Naive thymus-derived CD4-positive, alpha-beta T cell (primary cell): ENCODE data around the gene ZNF622. TPM values are rescaled to one million over a fixed set of nuclear protein-coding genes. Genes with fewer than 3 reads are reported as not detected.

Experiments
- ATAC-seq: fragments of 150-1000 bp; cut with Tn5 transposase; 2 replicates; pipeline ENCODE4 v1.10.0; 2021; ENCODE audit warnings: mild to moderate bottlenecking, moderate library complexity
- CTCF ChIA-PET: fragments of 350-600 bp; sonication (Branson Sonifier 250); formaldehyde crosslinking; loops from one replicate; lab custom pipeline; 2021; ENCODE audit warnings: antibody characterized with exemption; lab: Charles Lee
- POLR2A ChIA-PET: fragments of 350-600 bp; sonication (Branson Sonifier 250); formaldehyde crosslinking; loops from one replicate; lab custom pipeline; 2021; ENCODE audit warnings: antibody characterized with exemption, inconsistent platforms; lab: Charles Lee
- DNase-seq, 9 donors: peaks; one replicate each; pipeline versions ENCODE4 v3.0.0 to v3.0.0-alpha.2; 2020 to 2022; ENCODE audit warnings: mixed read lengths in 1 of 9
- H3K27ac ChIP-seq: one replicate; pipeline ENCODE4 v1.7.0; 2013; ENCODE audit warnings: mild to moderate bottlenecking, low read depth, low read length, moderate library complexity
- H3K27me3 ChIP-seq, 2 donors: one replicate each; pipeline ENCODE4 v1.7.0; 2013; ENCODE audit warnings: low read length in 2 of 2, mild to moderate bottlenecking in 2 of 2, moderate library complexity in 2 of 2; ENCODE audit not compliant: control insufficient read depth in 2 of 2, insufficient read depth in 2 of 2
- H3K36me3 ChIP-seq, 3 experiments: 1 replicate in 2 of 3; 2 replicates in 1 of 3; pipeline ENCODE4 v1.7.0; 2013; ENCODE audit warnings: low read length in 3 of 3, mild to moderate bottlenecking in 3 of 3, moderate library complexity in 1 of 3; ENCODE audit not compliant: insufficient read depth in 3 of 3, control insufficient read depth in 2 of 3
- H3K4me1 ChIP-seq, 2 donors: one replicate each; pipeline ENCODE4 v1.7.0; 2013; ENCODE audit warnings: low read length in 2 of 2, mild to moderate bottlenecking in 2 of 2, moderate library complexity in 1 of 2; ENCODE audit not compliant: control insufficient read depth in 2 of 2, insufficient read depth in 2 of 2
- H3K4me3 ChIP-seq: 2 replicates; pipeline ENCODE4 v1.7.0; 2013; ENCODE audit warnings: mild to moderate bottlenecking, low read length
- H3K9me3 ChIP-seq, 3 experiments: 1 replicate in 2 of 3; 2 replicates in 1 of 3; pipeline ENCODE4 v1.7.0; 2013; ENCODE audit warnings: low read length in 3 of 3; ENCODE audit not compliant: control insufficient read depth in 2 of 3
- H3K27ac Mint-ChIP-seq, 9 donors: one replicate each; pipeline ENCODE4 v1.8.0; 2020 to 2022; ENCODE audit warnings: mixed read lengths in 9 of 9, mild to moderate bottlenecking in 8 of 9, moderate library complexity in 5 of 9, inconsistent platforms in 2 of 9
- H3K27me3 Mint-ChIP-seq, 5 donors: one replicate each; pipeline ENCODE4 v1.8.0; 2021 to 2022; ENCODE audit warnings: mixed read lengths in 5 of 5, mild to moderate bottlenecking in 1 of 5
- H3K36me3 Mint-ChIP-seq, 5 donors: one replicate each; pipeline ENCODE4 v1.8.0; 2020 to 2022; ENCODE audit warnings: mixed read lengths in 5 of 5, mild to moderate bottlenecking in 3 of 5, inconsistent platforms in 1 of 5
- H3K4me1 Mint-ChIP-seq, 7 donors: one replicate each; pipeline ENCODE4 v1.8.0; 2020 to 2022; ENCODE audit warnings: mixed read lengths in 7 of 7, mild to moderate bottlenecking in 3 of 7, inconsistent platforms in 1 of 7
- H3K4me3 Mint-ChIP-seq, 10 donors: one replicate each; pipeline ENCODE4 v1.8.0; 2020 to 2022; ENCODE audit warnings: mild to moderate bottlenecking in 10 of 10, mixed read lengths in 10 of 10, moderate library complexity in 6 of 10, inconsistent platforms in 2 of 10
- H3K9me3 Mint-ChIP-seq, 11 donors: one replicate each; pipeline ENCODE4 v1.8.0; 2020 to 2022; ENCODE audit warnings: mixed read lengths in 11 of 11, mild to moderate bottlenecking in 4 of 11, inconsistent platforms in 1 of 11, moderate library complexity in 1 of 11
- intact Hi-C, 2 donors: fragments of 100-400 bp; cut with micrococcal nuclease; formaldehyde crosslinking; loops; one replicate each; pipeline ENCODE4 v1.15.1; 2023
- polyA plus RNA-seq, 2 donors: library from polyadenylated mRNA; unstranded; fragments of 300-500 nt; fragmentation: Illumina TruSeq; gene quantifications; one replicate each; pipeline ENCODE4 v1.2.3, GENCODE V29; 2021
- total RNA-seq, 6 experiments: library from RNA in 5 of 6; stranded (reverse) in 5 of 6; gene quantifications; 1 replicate in 5 of 6; 2 replicates in 1 of 6; pipeline ENCODE4 v1.2.3 and lab custom pipeline; 2021 to 2026

Gene ZNF622
- total and polyA plus RNA-seq, 7 experiments from 2014 or later, result 31.8 to 78.7 (median 36.6) TPM

- no peaks in the 10 kb centered on the region for H3K27me3 Mint-ChIP-seq
- POLR2A ChIA-PET, result no interaction called here
- Histone ChIP-seq H3K27me3 (no peaks in the 10 kb centered on the region), H3K4me3 (no peak overlapping the region), H3K27ac (no peak overlapping the region), H3K36me3 (no peaks in the 10 kb centered on the region), H3K9me3 (no peaks in the 10 kb centered on the region), H3K4me1 (no peaks in the 10 kb centered on the region)
- H3K27ac Mint-ChIP-seq, result peak overlapping the region in 4 of 9 donors; percentile 10 to 51 (median 30)
- CTCF ChIA-PET, result interaction anchor here (1.2 kb wide), 1 partner anchor 183 kb away, joined by 5 read pairs; no protein-coding TSS in a partner anchor
- peaks cover 0 to 29% (median 23%) of the 10 kb centered on the region in 5 donors for H3K36me3 Mint-ChIP-seq
- intact Hi-C loops, result no loop called here
- H3K4me1 Mint-ChIP-seq, result peaks cover 10 to 65% (median 40%) of the 10 kb centered on the region in 7 donors
- no peaks in the 10 kb centered on the region for H3K9me3 Mint-ChIP-seq
- DNase-seq, result no peak
- H3K4me3 Mint-ChIP-seq, result no peak overlapping the region
- ATAC-seq, result no peak
Measured at GRCh38 chr5:16484081-16484480, 18.5 kb upstream of the ZNF622 start.

- Histone ChIP-seq H3K4me3 (no peak overlapping the region), H3K4me1 (no peaks in the 10 kb centered on the region), H3K36me3 (no peaks in the 10 kb centered on the region), H3K9me3 (no peaks in the 10 kb centered on the region), H3K27me3 (no peaks in the 10 kb centered on the region), H3K27ac (no peak overlapping the region)
- Mint-ChIP-seq H3K36me3 (peaks cover 0 to 32% (median 29%) of the 10 kb centered on the region in 5 donors), H3K4me3 (no peak overlapping the region), H3K4me1 (peaks cover 10 to 64% (median 41%) of the 10 kb centered on the region in 7 donors), H3K9me3 (no peaks in the 10 kb centered on the region), H3K27ac (peak overlapping the region in 5 of 9 donors; percentile 15 to 56 (median 43)), H3K27me3 (no peaks in the 10 kb centered on the region)
- POLR2A ChIA-PET, result no interaction called here
- intact Hi-C loops, result no loop called here
- ATAC-seq (no peak), DNase-seq (no peak)
- CTCF ChIA-PET, result no interaction called here
Measured at GRCh38 chr5:16483361-16483760, 17.8 kb upstream of the ZNF622 start.

GRCh38 chr5:16482891-16483290 lies 17.3 kb upstream of the ZNF622 start:
- Mint-ChIP-seq H3K36me3 (peaks cover 0 to 33% (median 30%) of the 10 kb centered on the region in 5 donors), H3K4me1 (peaks cover 8 to 59% (median 37%) of the 10 kb centered on the region in 7 donors), H3K9me3 (no peaks in the 10 kb centered on the region), H3K27me3 (no peaks in the 10 kb centered on the region), H3K27ac (no peak overlapping the region), H3K4me3 (no peak overlapping the region)
- ATAC-seq (no peak), DNase-seq (no peak)
- CTCF ChIA-PET, result interaction anchor here (0.6 kb wide), 1 partner anchor 14 kb away, joined by 5 read pairs; no protein-coding TSS in a partner anchor
- no peaks in the 10 kb centered on the region for H3K9me3 ChIP-seq
- H3K4me3 ChIP-seq, result no peak overlapping the region
- POLR2A ChIA-PET, result no interaction called here
- intact Hi-C loops, result no loop called here
- no peaks in the 10 kb centered on the region for H3K4me1 ChIP-seq
- H3K27me3 ChIP-seq, result no peaks in the 10 kb centered on the region
- H3K36me3 ChIP-seq, result no peaks in the 10 kb centered on the region
- H3K27ac ChIP-seq, result no peak overlapping the region

GRCh38 chr5:16480821-16481538 lies 15.4 kb upstream of the ZNF622 start:
- peaks cover 3 to 46% (median 38%) of the 10 kb centered on the region in 5 donors for H3K36me3 Mint-ChIP-seq

GRCh38 chr5:16480144-16480543 lies 14.5 kb upstream of the ZNF622 start:
- Histone ChIP-seq H3K27ac (no peak overlapping the region), H3K9me3 (no peaks in the 10 kb centered on the region), H3K4me3 (no peak overlapping the region), H3K27me3 (no peaks in the 10 kb centered on the region), H3K36me3 (no peaks in the 10 kb centered on the region), H3K4me1 (no peaks in the 10 kb centered on the region)
- Mint-ChIP-seq H3K27me3 (no peaks in the 10 kb centered on the region), H3K4me3 (no peak overlapping the region), H3K9me3 (no peaks in the 10 kb centered on the region), H3K27ac (peak overlapping the region in 2 of 9 donors; percentile 41 to 78), H3K4me1 (peaks cover 3 to 42% (median 31%) of the 10 kb centered on the region in 7 donors), H3K36me3 (peaks cover 3 to 47% (median 41%) of the 10 kb centered on the region in 5 donors)
- DNase-seq, result no peak
- intact Hi-C loops, result no loop called here
- ChIA-PET CTCF (interaction anchor here (1.3 kb wide), 1 partner anchor 11 kb away, joined by 5 read pairs; no protein-coding TSS in a partner anchor), POLR2A (no interaction called here)
- no peak for ATAC-seq

More at GRCh38 chr5:16480821-16481538, 15.4 kb upstream of the ZNF622 start:
- H3K4me3 Mint-ChIP-seq, result no peak overlapping the region
- Histone ChIP-seq H3K27ac (no peak overlapping the region), H3K9me3 (no peaks in the 10 kb centered on the region), H3K36me3 (no peaks in the 10 kb centered on the region), H3K27me3 (no peaks in the 10 kb centered on the region), H3K4me3 (no peak overlapping the region), H3K4me1 (no peaks in the 10 kb centered on the region)
- no peaks in the 10 kb centered on the region for H3K27me3 Mint-ChIP-seq
- POLR2A ChIA-PET, result no interaction called here
- ATAC-seq (no peak), DNase-seq (no peak)
- no peak overlapping the region for H3K27ac Mint-ChIP-seq
- no peaks in the 10 kb centered on the region for H3K9me3 Mint-ChIP-seq
- H3K4me1 Mint-ChIP-seq, result peaks cover 3 to 41% (median 24%) of the 10 kb centered on the region in 7 donors
- intact Hi-C loops, result no loop called here
- CTCF ChIA-PET, result interaction anchor here (1.3 kb wide), 1 partner anchor 10 kb away, joined by 5 read pairs; no protein-coding TSS in a partner anchor

GRCh38 chr5:16477541-16477940 lies 11.9 kb upstream of the ZNF622 start:
- Mint-ChIP-seq H3K27ac (peak overlapping the region in 1 of 9 donors; percentile 78), H3K4me3 (no peak overlapping the region), H3K4me1 (peaks cover 0 to 44% (median 30%) of the 10 kb centered on the region in 7 donors), H3K9me3 (no peaks in the 10 kb centered on the region), H3K36me3 (peaks cover 3 to 50% (median 44%) of the 10 kb centered on the region in 5 donors), H3K27me3 (no peaks in the 10 kb centered on the region)
- Histone ChIP-seq H3K9me3 (no peaks in the 10 kb centered on the region), H3K36me3 (peaks cover 0 to 7% (median 0%) of the 10 kb centered on the region in 3 experiments), H3K27me3 (no peaks in the 10 kb centered on the region), H3K4me1 (no peaks in the 10 kb centered on the region), H3K27ac (no peak overlapping the region), H3K4me3 (no peak overlapping the region)
- POLR2A ChIA-PET, result no interaction called here
- ATAC-seq (no peak), DNase-seq (no peak)
- intact Hi-C loops, result no loop called here
- CTCF ChIA-PET, result no interaction called here
